Aorta (tissue), 5 donors: ENCODE data around the gene GRPEL2. TPM values are rescaled to one million over a fixed set of nuclear protein-coding genes. Genes with fewer than 3 reads are reported as not detected.

Source experiments
- ATAC-seq: fragments of 200-7000 bp; cut with Tn5 transposase; one replicate; pipeline ENCODE4 v1.9.1; 2022; ENCODE audit warnings: moderate library complexity; ENCODE audit not compliant: low FRiP score
- DNase-seq, 2 donors: peaks; one replicate each; pipeline ENCODE4 v3.0.0-alpha.2; 2020
- H3K27ac ChIP-seq, 2 donors: one replicate each; pipeline ENCODE4 v1.5.1; 2013; ENCODE audit warnings: low read length in 2 of 2, mild to moderate bottlenecking in 2 of 2, moderate library complexity in 2 of 2, control low read depth in 1 of 2, inconsistent platforms in 1 of 2, low read depth in 1 of 2
- H3K27me3 ChIP-seq, 2 donors: one replicate each; pipeline ENCODE4 v1.6.1; 2013; ENCODE audit warnings: control low read depth in 1 of 2, low read length in 1 of 2, mild to moderate bottlenecking in 1 of 2, moderate library complexity in 1 of 2; ENCODE audit not compliant: insufficient read depth in 2 of 2, control insufficient read depth in 1 of 2
- H3K36me3 ChIP-seq, 2 donors: one replicate each; pipeline ENCODE4 v1.6.1; 2013; ENCODE audit warnings: control low read depth in 1 of 2, low read length in 1 of 2, mild to moderate bottlenecking in 1 of 2; ENCODE audit not compliant: insufficient read depth in 2 of 2, control insufficient read depth in 1 of 2
- H3K4me1 ChIP-seq, 2 donors: one replicate each; pipeline ENCODE4 v1.6.1; 2013; ENCODE audit warnings: low read length in 2 of 2, control low read depth in 1 of 2, mild to moderate bottlenecking in 1 of 2, moderate library complexity in 1 of 2; ENCODE audit not compliant: insufficient read depth in 2 of 2, control insufficient read depth in 1 of 2
- H3K4me3 ChIP-seq, 2 donors: one replicate each; pipeline ENCODE4 v1.5.1; 2013; ENCODE audit warnings: low read length in 2 of 2, control low read depth in 1 of 2, mild to moderate bottlenecking in 1 of 2
- H3K9me3 ChIP-seq: one replicate; pipeline ENCODE4 v1.6.1; 2013; ENCODE audit warnings: mild to moderate bottlenecking, low read length; ENCODE audit not compliant: control insufficient read depth
- WGBS, 2 donors: extraction: QIAGEN DNeasy Blood & Tissue Kit; methylation state at CpG; one replicate each; pipeline ENCODE4 v1.1.7; 2013; 5-methylcytosine and 5-hydroxymethylcytosine counted together
- intact Hi-C, 2 donors: fragments of 100-400 bp; cut with DNase I; formaldehyde crosslinking; loops; one replicate each; pipeline versions ENCODE4 v1.14.2 to v1.15.0; 2022
- polyA plus RNA-seq, 2 donors: library from polyadenylated mRNA; stranded (reverse); fragments of 200-250 nt; gene quantifications; one replicate each; pipeline ENCODE4 v1.2.3, GENCODE V29; 2013
- total RNA-seq, 2 donors: library from RNA; stranded (reverse); fragmentation: NEBNext Ultra II Directional; extraction: Animal tissue kit (Norgen Biotek cat#: 25700); gene quantifications; one replicate each; pipeline ENCODE4 v1.2.1, GENCODE V29; 2021
- donor health status: healthy with polysubstance abuse.
- donor health status: Bipolar disorder and iron deficiency.
- donor health status: DM: no; HTN: no; CAD: no.
- donor health status: DM: no; HTN: no; CAD: no.
- donor health status: DM: yes; HTN: yes; CAD: no.

Gene GRPEL2
- total and polyA plus RNA-seq, 4 donors, result 1.6 to 12.9 (median 7.5) TPM

DNA sequence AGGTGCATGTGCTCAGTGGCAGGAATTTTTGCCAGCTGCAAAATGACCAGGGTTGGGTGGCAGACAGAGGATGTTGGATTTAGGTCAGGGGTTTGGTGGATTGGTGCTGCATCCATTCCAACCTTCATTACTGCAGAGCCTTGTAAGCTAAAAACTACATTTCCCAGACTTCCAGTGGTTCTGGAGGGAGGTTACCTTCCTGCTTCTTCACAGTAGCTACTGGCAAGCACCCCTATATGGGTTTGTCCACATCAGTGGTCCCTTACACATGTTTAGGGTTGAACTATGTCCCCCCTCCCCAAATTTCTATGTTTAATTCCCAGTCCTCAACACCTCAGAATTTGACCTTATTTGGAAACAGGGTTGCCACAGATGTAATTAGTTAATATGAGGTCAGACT lies 54.5 kb downstream of the GRPEL2 start:
- H3K27ac ChIP-seq, result no peak overlapping the region
- no peaks in the 10 kb centered on the region for H3K36me3 ChIP-seq
- DNase-seq (no peak), ATAC-seq (no peak)
- H3K4me1 ChIP-seq, result peaks cover 0 to 2% of the 10 kb centered on the region in 2 donors
- intact Hi-C loops, result no loop called here
- H3K27me3 ChIP-seq, result no peaks in the 10 kb centered on the region
- no peaks in the 10 kb centered on the region for H3K9me3 ChIP-seq
- no peak overlapping the region for H3K4me3 ChIP-seq

DNA sequence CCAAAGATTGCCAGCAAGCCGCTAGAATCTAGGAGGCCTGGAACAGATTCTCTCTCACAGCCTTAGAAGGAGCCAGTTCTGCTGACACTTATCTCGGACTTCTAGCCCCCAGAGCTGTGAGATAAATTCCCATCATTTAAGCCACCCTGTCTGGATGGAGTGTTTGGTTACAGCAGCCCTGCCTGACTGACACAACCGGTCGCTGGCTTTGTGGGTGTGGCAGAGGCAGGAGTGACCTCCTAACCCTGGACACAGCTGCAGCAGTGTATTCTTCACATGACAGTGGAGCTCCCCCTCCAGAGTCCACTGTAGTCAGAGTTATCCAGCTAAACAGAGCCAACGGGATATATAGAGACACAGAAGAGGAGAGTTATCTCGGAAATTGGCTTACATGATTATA lies 55.0 kb downstream of the GRPEL2 start:
- Histone ChIP-seq H3K27me3 (no peaks in the 10 kb centered on the region), H3K4me3 (no peak overlapping the region), H3K4me1 (peaks cover 0 to 2% of the 10 kb centered on the region in 2 donors), H3K27ac (no peak overlapping the region), H3K9me3 (no peaks in the 10 kb centered on the region), H3K36me3 (no peaks in the 10 kb centered on the region)
- WGBS, 2 donors, result 54 to 58% methylated on average over 6 of the region's 6 CpGs
- intact Hi-C loops, result no loop called here
- ATAC-seq (no peak), DNase-seq (peak; percentile 39)

DNA sequence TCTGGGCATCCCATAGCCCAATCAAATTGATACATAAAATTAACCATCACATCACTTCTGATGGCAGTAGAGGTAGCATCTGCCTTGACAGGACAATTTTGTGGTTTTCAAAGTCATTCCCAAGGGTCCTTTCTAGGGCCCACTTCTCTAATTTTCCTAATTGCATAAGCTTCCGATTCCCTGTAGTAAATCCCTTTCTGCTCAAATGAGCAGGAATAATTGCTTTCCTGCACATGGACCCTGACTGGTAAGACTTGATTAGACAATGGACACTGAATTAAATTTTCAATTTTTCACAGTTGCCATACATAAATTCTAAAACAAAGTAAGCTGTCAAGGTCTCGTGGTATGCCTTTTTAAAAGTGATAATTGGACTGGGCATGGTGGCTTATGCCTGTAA lies 55.8 kb downstream of the GRPEL2 start:
- intact Hi-C loops, result no loop called here
- H3K36me3 ChIP-seq, result no peaks in the 10 kb centered on the region
- DNase-seq (no peak), ATAC-seq (no peak)
- no peaks in the 10 kb centered on the region for H3K9me3 ChIP-seq
- H3K4me1 ChIP-seq, result peaks cover 0 to 2% of the 10 kb centered on the region in 2 donors
- H3K4me3 ChIP-seq, result no peak overlapping the region
- no peak overlapping the region for H3K27ac ChIP-seq
- WGBS, 2 donors, result 97 to 100% methylated on average over 2 of the region's 2 CpGs
- no peaks in the 10 kb centered on the region for H3K27me3 ChIP-seq

DNA sequence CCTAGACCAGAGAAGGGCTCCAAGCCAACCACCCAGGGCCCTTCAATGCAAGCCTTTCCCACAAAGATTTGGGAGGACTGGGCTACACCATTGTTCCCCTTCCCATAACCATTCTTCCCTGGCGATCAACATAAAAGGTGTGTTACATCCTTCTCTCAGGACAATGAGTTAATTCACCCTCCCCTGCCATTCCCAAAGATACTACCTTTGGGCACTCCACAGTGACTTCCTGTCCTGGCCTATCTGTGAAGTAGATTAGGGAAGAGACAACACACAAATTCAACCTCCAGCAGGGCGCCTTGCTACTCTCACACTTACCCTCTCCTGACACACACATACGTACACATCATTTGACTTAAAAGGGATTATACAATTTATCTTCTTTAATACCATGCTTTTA lies 57.0 kb downstream of the GRPEL2 start:
- 94 to 98% methylated on average over 3 of the region's 3 CpGs for WGBS, 2 donors
- Histone ChIP-seq H3K9me3 (no peaks in the 10 kb centered on the region), H3K27me3 (no peaks in the 10 kb centered on the region), H3K27ac (no peak overlapping the region), H3K36me3 (no peaks in the 10 kb centered on the region), H3K4me3 (no peak overlapping the region), H3K4me1 (peaks cover 0 to 2% of the 10 kb centered on the region in 2 donors)
- intact Hi-C loops, result no loop called here
- no peak for ATAC-seq
- peak; percentile 5 to 62 for DNase-seq

Other genes with a start within 250 kb of the GRPEL2 start
- 10 to 100 TPM; 44.4 to 46.0 TPM for gene ABLIM3, start 204.0 kb upstream of the GRPEL2 start, total RNA-seq
- gene ABLIM3, start 204.0 kb upstream of the GRPEL2 start, polyA plus RNA-seq, result 10 to 100 TPM; 15.8 to 33.1 TPM
- 10 to 100 TPM; 12.3 to 27.9 TPM for gene AFAP1L1, start 73.6 kb upstream of the GRPEL2 start, total RNA-seq
- 1 to 10 TPM; 1.3 to 3.0 TPM for gene AFAP1L1, start 73.6 kb upstream of the GRPEL2 start, polyA plus RNA-seq
- 1 to 10 TPM; 3.1 to 9.2 TPM for gene PCYOX1L, start 12.5 kb downstream of the GRPEL2 start, total RNA-seq
- gene PCYOX1L, start 12.5 kb downstream of the GRPEL2 start, polyA plus RNA-seq, result 1 to 10 TPM; 3.1 to 5.3 TPM
- 10 to 100 TPM in 1 of 2 donors, 1 to 10 TPM in 1; 2.8 to 18.0 TPM for gene IL17B, start 33.8 kb downstream of the GRPEL2 start, total RNA-seq
- 1 to 10 TPM; 7.6 to 9.0 TPM for gene IL17B, start 33.8 kb downstream of the GRPEL2 start, polyA plus RNA-seq
- gene CSNK1A1, start 205.9 kb downstream of the GRPEL2 start, total RNA-seq, result 100 to 1,000 TPM; 226 to 242 TPM
- 100 to 1,000 TPM; 100 to 103 TPM for gene CSNK1A1, start 205.9 kb downstream of the GRPEL2 start, polyA plus RNA-seq
- gene ARHGEF37, start 236.0 kb downstream of the GRPEL2 start, total RNA-seq, result 10 to 100 TPM in 1 of 2 donors, 1 to 10 TPM in 1; 9.7 to 18.0 TPM
- 1 to 10 TPM; 2.7 to 8.8 TPM for gene ARHGEF37, start 236.0 kb downstream of the GRPEL2 start, polyA plus RNA-seq